NB4 (cell line): ENCODE results near the gene ZNF629.

ENCODE experiments used
- DNase-seq: peaks from one replicate; pipeline ENCODE4 v3.0.0; 2010; ENCODE audit warnings: low read depth
- H3K4me3 ChIP-seq: one replicate; pipeline ENCODE4 v1.5.1; 2011; ENCODE audit warnings: mild to moderate bottlenecking, low read depth, low read length, moderate library complexity
- CTCF ChIP-seq: IDR thresholded peaks from one replicate; pipeline ENCODE4 v1.5.1; 2012; ENCODE audit warnings: low read depth, low read length
- MYC ChIP-seq: IDR thresholded peaks from 2 replicates; pipeline ENCODE4 v1.6.1; 2011; ENCODE audit warnings: low read depth, low read length
- POLR2A ChIP-seq: IDR thresholded peaks from 2 replicates; pipeline ENCODE4 v1.6.1; 2011; ENCODE audit warnings: mild to moderate bottlenecking; ENCODE audit not compliant: insufficient read length; ENCODE audit errors: extremely low read depth
- TF ChIP-seq, protein P1 (sequence below): IDR thresholded peaks from 2 replicates; pipeline ENCODE4 v1.6.1; 2011; ENCODE audit warnings: low read depth, low read length

ZNF629 gene

GRCh38 chr16:30728899-30729672 is 57.9 kb downstream of the ZNF629 start:
- TF ChIP-seq CTCF = no peak
- TF ChIP-seq MYC = no peak
- TF ChIP-seq, protein P1, sequence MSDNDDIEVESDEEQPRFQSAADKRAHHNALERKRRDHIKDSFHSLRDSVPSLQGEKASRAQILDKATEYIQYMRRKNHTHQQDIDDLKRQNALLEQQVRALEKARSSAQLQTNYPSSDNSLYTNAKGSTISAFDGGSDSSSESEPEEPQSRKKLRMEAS = no peak
- no peak for TF ChIP-seq POLR2A
- DNase-seq = peak; percentile 25
- no peak overlapping the region for H3K4me3 ChIP-seq
